ENCODE measurements around the gene TSPAN7.

The TSPAN7 gene

GRCh38 chrX:38652934-38653442, 91.6 kb downstream of the TSPAN7 start:
- ATAC-seq (ENCODE audit: low read depth), result no peak
- no peaks in the 10 kb centered on the region for H3K27me3 ChIP-seq (ENCODE audit: insufficient read depth, poor library complexity, severe bottlenecking)
- no peaks in the 10 kb centered on the region for H3K4me1 ChIP-seq (ENCODE audit: insufficient read depth, poor library complexity, severe bottlenecking)
- H3K4me3 ChIP-seq (ENCODE audit: severe bottlenecking), result no peak overlapping the region
- no peaks in the 10 kb centered on the region for H3K9me3 ChIP-seq (ENCODE audit: severe bottlenecking)
- TF ChIP-seq CTCF (IDR thresholded peaks at IDR 0.05; ENCODE audit: poor library complexity, severe bottlenecking), result no peak
- no peak for DNase-seq (ENCODE audit: low spot score)
- H3K27ac ChIP-seq (ENCODE audit: poor library complexity, severe bottlenecking), result no peak overlapping the region
- no peaks in the 10 kb centered on the region for H3K36me3 ChIP-seq (ENCODE audit: low read depth)

GRCh38 chrX:38654302-38654701, 93.0 kb downstream of the TSPAN7 start:
- Histone ChIP-seq H3K27ac (ENCODE audit: poor library complexity, severe bottlenecking) (no peak overlapping the region), H3K9me3 (ENCODE audit: severe bottlenecking) (no peaks in the 10 kb centered on the region), H3K4me3 (ENCODE audit: severe bottlenecking) (no peak overlapping the region), H3K4me1 (ENCODE audit: insufficient read depth, poor library complexity, severe bottlenecking) (no peaks in the 10 kb centered on the region), H3K36me3 (ENCODE audit: low read depth) (no peaks in the 10 kb centered on the region), H3K27me3 (ENCODE audit: insufficient read depth, poor library complexity, severe bottlenecking) (no peaks in the 10 kb centered on the region)
- TF ChIP-seq CTCF (IDR thresholded peaks at IDR 0.05; ENCODE audit: poor library complexity, severe bottlenecking), result peak; percentile 44
- ATAC-seq (ENCODE audit: low read depth), result 0 out of 3 replicates have a peak, but pooled peaks have one; percentile 38
- no peak for DNase-seq (ENCODE audit: low spot score)

- no peak for TF ChIP-seq CTCF (IDR thresholded peaks at IDR 0.05; ENCODE audit: poor library complexity, severe bottlenecking)
- H3K36me3 ChIP-seq (ENCODE audit: low read depth), result no peaks in the 10 kb centered on the region
- no peaks in the 10 kb centered on the region for H3K9me3 ChIP-seq (ENCODE audit: severe bottlenecking)
- no peaks in the 10 kb centered on the region for H3K4me1 ChIP-seq (ENCODE audit: insufficient read depth, poor library complexity, severe bottlenecking)
- DNase-seq (ENCODE audit: low spot score) (no peak), ATAC-seq (ENCODE audit: low read depth) (no peak)
- H3K4me3 ChIP-seq (ENCODE audit: severe bottlenecking), result no peak overlapping the region
- H3K27ac ChIP-seq (ENCODE audit: poor library complexity, severe bottlenecking), result no peak overlapping the region
- no peaks in the 10 kb centered on the region for H3K27me3 ChIP-seq (ENCODE audit: insufficient read depth, poor library complexity, severe bottlenecking)
Observed at GRCh38 chrX:38656350-38656915, 95.1 kb downstream of the TSPAN7 start.

- H3K36me3 ChIP-seq (ENCODE audit: low read depth), result no peaks in the 10 kb centered on the region
- DNase-seq (ENCODE audit: low spot score), result no peak
- ATAC-seq (ENCODE audit: low read depth), result no peak
- TF ChIP-seq CTCF (IDR thresholded peaks at IDR 0.05; ENCODE audit: poor library complexity, severe bottlenecking), result no peak
- H3K4me1 ChIP-seq (ENCODE audit: insufficient read depth, poor library complexity, severe bottlenecking), result no peaks in the 10 kb centered on the region
- no peak overlapping the region for H3K27ac ChIP-seq (ENCODE audit: poor library complexity, severe bottlenecking)
- H3K27me3 ChIP-seq (ENCODE audit: insufficient read depth, poor library complexity, severe bottlenecking), result no peaks in the 10 kb centered on the region
- no peaks in the 10 kb centered on the region for H3K9me3 ChIP-seq (ENCODE audit: severe bottlenecking)
- H3K4me3 ChIP-seq (ENCODE audit: severe bottlenecking), result no peak overlapping the region
Observed at GRCh38 chrX:38657562-38657961, 96.2 kb downstream of the TSPAN7 start.

GRCh38 chrX:38660395-38661102, 99.2 kb downstream of the TSPAN7 start:
- DNase-seq (ENCODE audit: low spot score), result no peak
- ATAC-seq (ENCODE audit: low read depth), result no peak
- TF ChIP-seq CTCF (IDR thresholded peaks at IDR 0.05; ENCODE audit: poor library complexity, severe bottlenecking), result no peak
- Histone ChIP-seq H3K9me3 (ENCODE audit: severe bottlenecking) (no peaks in the 10 kb centered on the region), H3K4me3 (ENCODE audit: severe bottlenecking) (no peak overlapping the region), H3K27me3 (ENCODE audit: insufficient read depth, poor library complexity, severe bottlenecking) (no peaks in the 10 kb centered on the region), H3K27ac (ENCODE audit: poor library complexity, severe bottlenecking) (no peak overlapping the region), H3K4me1 (ENCODE audit: insufficient read depth, poor library complexity, severe bottlenecking) (no peaks in the 10 kb centered on the region), H3K36me3 (ENCODE audit: low read depth) (no peaks in the 10 kb centered on the region)

Data from RWPE2 (cell line).